Stimulated activated CD4-positive, alpha-beta T cell treated with anti-CD3 and anti-CD28 coated beads, Interleukin-15, amount 100 ng/mL, for 48 hours (primary cell): Measurements from ENCODE around the gene DBF4.
A peak's percentile ranks its signal among the peaks of the same experiment; 100 is the strongest.
"Not testable (repeated sequence)": the region's sequence is repeated elsewhere in the genome, so short reads cannot be mapped to it uniquely, and the experiment has no call there.

Experiments used
- DNase-seq, 2 donors: peaks; one replicate each; pipeline ENCODE4 v3.0.0-alpha.2; 2020; ENCODE audit warnings: low read depth in 2 of 2

The DBF4 gene

GRCh38 chr7:87876040-87876868 is at the start of gene DBF4, which contains the start of gene SLC25A40:
DBF4 (plus strand) TSS chr7:87876493; CDS start chr7:87876733, 240 bp downstream.
SLC25A40 (minus strand) TSS chr7:87876360; CDS start chr7:87858727, 17,633 bp downstream.
- peak; percentile 88 to 96 for DNase-seq

- not testable (repeated sequence) for DNase-seq
These were observed 47.9 kb upstream of the DBF4 start for GRCh38 chr7:87828383-87828782.

GRCh38 chr7:87831097-87831496 is 45.2 kb upstream of the DBF4 start:
- DNase-seq, result no peak

GRCh38 chr7:87833130-87833529 is 43.2 kb upstream of the DBF4 start:
- no peak for DNase-seq

- no peak for DNase-seq
These were observed 38.7 kb upstream of the DBF4 start for GRCh38 chr7:87837597-87837996.

- DNase-seq, result no peak
These were observed 25.3 kb upstream of the DBF4 start for GRCh38 chr7:87850836-87851593.

GRCh38 chr7:87852306-87852705 is 24.0 kb upstream of the DBF4 start:
- DNase-seq, result no peak

GRCh38 chr7:87853237-87853864 is 22.9 kb upstream of the DBF4 start:
- DNase-seq, result no peak

- DNase-seq, result no peak
These were observed 17.7 kb upstream of the DBF4 start for GRCh38 chr7:87858417-87859100.

- DNase-seq, result no peak
These were observed 10.2 kb upstream of the DBF4 start for GRCh38 chr7:87866089-87866488.

GRCh38 chr7:87866533-87866932 is 9.8 kb upstream of the DBF4 start:
- DNase-seq, result not testable (repeated sequence)

GRCh38 chr7:87870471-87870870 is 5.8 kb upstream of the DBF4 start:
- DNase-seq, result no peak

GRCh38 chr7:87872346-87872745 is 3.9 kb upstream of the DBF4 start:
- no peak for DNase-seq

GRCh38 chr7:87873328-87873727 is 3.0 kb upstream of the DBF4 start:
- DNase-seq, result not testable (repeated sequence)

- DNase-seq, result no peak
These were observed 2.2 kb upstream of the DBF4 start for GRCh38 chr7:87874066-87874465.

- no peak for DNase-seq
These were observed 898 bp upstream of the DBF4 start for GRCh38 chr7:87875151-87876039.

GRCh38 chr7:87876869-87877234 is 559 bp downstream of the DBF4 start:
- peak; percentile 28 to 38 for DNase-seq

GRCh38 chr7:87877366-87878040 is 1.2 kb downstream of the DBF4 start:
- no peak for DNase-seq

- DNase-seq, result no peak
These were observed 2.0 kb downstream of the DBF4 start for GRCh38 chr7:87878208-87878735.
